ENCODE measurements around the gene ENAH.

ENAH gene

DNA sequence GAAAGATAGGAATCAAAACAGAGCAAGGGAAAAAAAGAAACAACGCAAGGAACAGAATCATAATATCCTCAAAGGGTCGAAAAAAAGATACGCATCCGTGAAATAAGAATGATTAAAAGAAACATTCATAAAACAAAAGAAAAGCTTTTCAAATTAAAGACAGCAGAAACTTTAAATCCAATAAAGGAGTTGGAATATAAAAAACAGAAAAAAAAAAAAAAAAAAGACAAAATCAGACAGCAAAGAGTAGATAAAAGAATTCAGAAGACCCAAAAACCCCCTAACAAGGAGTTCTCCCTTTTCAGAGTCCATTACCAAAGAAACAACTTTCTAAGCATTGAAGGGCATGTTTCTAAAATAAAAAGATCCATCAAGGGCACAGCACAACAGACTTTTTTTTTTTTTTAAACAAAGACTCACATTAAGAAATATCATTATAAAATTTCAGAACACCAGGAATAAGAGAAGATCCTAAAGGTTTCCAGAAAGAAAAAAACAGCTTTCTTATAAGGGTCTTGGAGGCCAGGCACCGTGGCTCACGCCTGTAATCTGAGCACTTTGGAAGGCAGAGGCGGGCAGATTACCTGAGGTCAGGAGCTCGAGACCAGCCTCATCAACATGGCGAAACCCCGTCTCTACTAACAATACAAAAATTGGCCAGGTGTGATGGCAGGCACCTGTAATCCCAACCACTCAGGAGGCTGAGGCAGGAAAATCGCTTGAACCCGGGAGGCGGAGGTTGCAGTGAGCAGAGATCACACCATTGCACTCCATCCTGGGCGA, 44.7 kb downstream of the ENAH start:
- DNase-seq, result no peak

GRCh38 chr1:225607355-225607754, 45.6 kb downstream of the ENAH start:
- no peak for DNase-seq

- no peak for DNase-seq
Measured at GRCh38 chr1:225603538-225604354, 49.2 kb downstream of the ENAH start.

DNA sequence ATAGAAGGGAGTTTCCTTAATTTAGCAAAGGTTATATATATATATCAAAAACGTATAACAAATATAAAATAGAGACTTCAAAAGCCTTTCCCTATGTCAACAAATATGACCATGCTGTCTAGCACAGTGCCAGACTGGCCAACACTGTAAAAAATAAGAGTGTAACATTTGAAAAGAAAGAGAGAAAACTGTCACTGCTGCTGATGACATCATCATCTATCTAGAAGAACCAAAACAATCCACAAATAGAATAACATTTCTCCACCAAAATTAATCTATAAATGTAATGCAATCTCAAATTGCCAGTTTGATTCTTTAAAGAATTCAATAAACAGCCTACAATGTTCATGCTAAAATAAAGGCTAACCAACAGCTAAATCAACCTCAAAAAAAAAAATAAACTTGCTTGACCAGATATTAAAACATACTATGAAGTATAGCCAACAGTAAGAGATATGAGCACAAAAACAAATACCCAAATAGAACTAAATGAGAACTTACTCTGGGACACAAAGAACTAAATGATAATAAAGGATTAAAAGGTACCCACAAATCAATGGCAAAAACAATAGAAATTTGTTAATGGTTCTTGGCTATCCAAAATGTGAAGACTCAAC, 50.2 kb downstream of the ENAH start:
- DNase-seq, result no peak

DNA sequence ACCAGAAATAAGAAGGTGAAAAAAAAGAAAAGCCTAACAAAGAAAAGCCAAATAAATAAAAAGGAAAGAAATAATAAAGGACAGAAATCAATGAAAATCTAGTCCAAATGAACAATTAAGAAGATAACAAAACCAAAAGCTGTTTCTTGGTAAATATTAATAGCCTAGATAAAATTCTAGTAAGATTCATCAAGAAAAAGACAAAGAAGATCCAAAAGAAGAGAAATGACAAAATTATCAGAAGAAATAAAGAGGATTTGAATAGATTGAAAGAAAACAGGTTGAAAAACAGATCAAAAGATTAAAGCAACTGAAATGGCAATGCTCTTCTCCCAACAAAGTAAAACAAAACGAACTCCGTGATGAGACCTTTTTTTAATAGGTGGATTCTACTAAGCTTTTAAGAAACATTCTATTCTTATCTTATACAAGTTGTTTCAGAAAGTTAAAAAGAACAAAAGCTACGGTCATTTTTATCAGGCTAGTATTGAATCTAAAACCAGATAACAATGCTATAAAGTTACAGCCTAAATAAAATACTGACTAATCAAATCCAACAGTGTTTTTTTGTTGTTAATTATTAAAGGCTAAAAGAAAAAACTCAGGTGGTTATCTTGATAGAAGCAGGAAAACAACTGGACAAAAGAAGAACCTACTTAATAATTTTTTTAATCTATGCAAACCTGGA, 50.9 kb downstream of the ENAH start:
- no peak for DNase-seq

DNA sequence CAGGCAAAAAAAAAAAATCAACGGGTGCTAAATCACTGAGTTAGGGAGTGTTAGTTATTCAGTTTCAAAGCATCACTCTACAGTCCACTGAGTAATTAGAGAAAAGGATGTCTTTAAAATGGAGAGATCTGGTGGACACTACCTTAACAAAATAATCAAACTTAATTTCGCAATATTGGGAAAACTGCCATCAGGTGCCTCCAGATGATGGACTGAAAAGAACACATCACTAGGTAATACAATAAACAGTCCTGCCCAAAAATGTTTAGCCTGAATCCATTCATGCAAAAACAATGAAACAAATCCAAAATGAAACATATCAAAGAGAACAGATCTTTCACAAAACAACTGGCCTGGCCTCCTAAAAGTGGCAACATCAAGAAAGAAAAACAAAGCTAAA, 54.1 kb downstream of the ENAH start:
- DNase-seq, result no peak

- no peak for DNase-seq
Measured at GRCh38 chr1:225597926-225598575, 54.9 kb downstream of the ENAH start.

DNA sequence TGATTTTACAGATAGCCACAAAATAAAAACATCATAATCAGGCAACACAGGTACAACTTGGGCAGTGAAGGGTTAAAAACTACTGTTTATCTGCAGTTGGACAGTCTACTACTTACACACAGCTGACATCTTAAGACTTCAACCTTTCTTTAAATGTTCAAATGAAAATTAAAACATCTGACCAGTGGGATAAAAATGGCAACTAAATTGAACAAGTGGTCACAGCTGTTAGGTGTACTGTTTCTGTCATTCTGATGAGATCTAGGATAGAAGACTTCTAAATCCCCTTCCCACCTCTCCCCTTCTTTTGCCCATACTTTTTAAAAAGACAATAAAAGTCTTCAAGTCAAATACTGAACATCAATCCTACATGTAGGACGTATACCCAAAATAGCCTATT, 56.2 kb downstream of the ENAH start:
- DNase-seq, result no peak

GRCh38 chr1:225595974-225596551, 56.9 kb downstream of the ENAH start:
- no peak for DNase-seq

- no peak for DNase-seq
Measured at GRCh38 chr1:225595452-225595851, 57.5 kb downstream of the ENAH start.

GRCh38 chr1:225593414-225593813, 59.5 kb downstream of the ENAH start:
- DNase-seq, result no peak

DNA sequence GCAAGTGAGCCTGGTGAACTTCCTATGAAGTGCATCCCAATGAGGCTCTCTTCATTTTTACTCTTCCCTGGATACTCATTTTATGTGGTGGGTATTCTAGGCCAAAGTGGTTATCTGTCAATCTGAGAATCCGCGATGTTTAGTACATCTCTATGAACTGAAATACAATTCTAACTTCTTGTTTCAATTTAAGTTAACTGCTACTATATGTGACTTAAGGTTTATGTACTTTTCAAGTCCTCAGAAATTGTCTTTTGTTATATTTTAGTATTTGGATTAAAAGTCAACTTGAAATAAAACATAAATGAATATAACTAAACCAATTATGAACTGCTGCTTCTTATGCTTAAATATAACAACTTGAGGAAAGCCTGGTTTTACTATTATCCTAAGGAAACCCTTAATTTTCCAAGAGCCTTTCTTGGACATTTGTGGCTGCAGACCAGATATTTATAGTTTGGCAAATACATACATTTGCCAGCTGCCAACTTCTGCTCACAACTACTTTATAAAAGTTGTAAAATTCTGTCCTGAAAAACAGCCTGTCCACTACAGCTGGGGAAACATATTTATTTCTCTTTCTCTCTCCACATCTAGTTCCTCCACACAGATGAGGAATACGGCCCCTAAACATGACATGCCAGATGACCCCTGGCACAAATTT, 60.4 kb downstream of the ENAH start:
- DNase-seq, result no peak

DNA sequence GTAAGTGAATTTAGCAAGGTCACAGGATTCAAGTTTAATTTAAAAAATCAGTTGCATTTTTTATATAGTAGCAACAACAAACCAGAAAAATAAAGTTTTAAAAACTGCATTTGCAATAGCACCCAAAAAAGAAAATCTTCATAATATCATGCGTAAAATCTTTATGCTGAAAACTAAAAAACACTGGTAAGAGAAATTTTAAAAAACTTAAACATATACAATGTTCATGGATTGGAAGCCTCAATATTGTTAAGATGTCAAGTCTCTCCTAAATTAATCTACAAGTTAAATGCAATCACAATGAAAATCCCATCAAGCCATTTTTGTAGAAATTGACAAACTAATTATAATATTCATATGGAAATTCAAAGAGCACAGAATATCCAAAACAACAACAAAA, 65.6 kb downstream of the ENAH start:
- no peak for DNase-seq

DNA sequence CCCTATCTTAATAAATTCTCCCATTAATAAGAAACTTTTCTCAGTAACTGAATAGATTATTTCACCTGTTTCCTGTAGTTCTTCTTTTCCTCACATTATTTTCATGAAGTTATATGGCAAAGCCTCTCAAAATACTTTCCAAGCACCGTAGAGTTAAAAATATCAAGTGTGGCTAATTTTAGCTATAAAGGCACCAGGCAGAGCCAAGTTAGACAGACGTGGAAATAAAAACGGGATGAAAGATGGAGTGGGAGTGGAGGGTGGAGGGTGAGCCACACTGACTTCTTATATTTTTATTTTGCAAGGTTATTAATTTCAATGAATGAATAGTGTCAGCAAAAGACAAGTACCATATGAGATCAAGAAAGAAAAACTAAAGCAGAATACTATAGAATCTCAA, 71.7 kb downstream of the ENAH start:
- no peak for DNase-seq

DNA sequence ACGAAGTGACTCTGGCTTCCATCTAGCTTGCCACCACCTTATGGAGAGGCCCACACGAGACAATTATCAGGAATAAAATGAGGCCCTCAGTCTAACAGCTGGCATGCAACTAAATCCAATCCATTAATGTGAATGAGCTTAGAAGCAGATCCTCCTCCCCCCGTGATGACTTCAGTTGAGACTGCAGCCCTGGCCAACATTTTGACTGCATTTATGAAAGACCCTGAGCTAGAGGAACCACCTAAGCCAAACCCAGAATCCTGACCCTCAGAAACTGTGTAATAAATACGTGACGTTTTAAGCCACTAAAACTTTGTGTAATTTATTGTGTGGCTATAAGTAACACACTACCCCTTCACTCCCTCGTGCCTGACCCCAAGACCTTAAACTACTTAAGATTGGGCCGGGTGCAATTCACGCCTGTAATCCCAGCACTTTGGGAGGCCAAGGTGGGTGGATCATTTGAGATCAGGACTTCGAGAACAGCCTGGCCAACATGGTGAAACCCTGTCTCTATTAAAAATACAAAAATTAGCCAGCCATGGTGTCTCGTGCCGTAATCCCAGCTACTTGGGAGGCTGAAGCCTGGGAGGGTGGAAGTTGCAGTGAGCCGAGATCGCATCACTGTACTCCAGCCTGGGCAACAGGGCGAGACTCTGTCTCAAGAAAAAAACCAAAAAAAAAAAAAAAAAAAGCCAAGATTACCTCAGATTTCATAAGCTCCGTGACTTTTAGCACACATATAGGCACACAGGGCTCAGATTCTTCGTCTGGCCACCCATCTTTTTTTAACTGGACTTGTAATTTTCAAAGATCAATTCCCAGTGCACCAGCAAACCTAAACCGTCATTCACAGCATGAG, 72.5 kb downstream of the ENAH start:
- no peak for DNase-seq

DNA sequence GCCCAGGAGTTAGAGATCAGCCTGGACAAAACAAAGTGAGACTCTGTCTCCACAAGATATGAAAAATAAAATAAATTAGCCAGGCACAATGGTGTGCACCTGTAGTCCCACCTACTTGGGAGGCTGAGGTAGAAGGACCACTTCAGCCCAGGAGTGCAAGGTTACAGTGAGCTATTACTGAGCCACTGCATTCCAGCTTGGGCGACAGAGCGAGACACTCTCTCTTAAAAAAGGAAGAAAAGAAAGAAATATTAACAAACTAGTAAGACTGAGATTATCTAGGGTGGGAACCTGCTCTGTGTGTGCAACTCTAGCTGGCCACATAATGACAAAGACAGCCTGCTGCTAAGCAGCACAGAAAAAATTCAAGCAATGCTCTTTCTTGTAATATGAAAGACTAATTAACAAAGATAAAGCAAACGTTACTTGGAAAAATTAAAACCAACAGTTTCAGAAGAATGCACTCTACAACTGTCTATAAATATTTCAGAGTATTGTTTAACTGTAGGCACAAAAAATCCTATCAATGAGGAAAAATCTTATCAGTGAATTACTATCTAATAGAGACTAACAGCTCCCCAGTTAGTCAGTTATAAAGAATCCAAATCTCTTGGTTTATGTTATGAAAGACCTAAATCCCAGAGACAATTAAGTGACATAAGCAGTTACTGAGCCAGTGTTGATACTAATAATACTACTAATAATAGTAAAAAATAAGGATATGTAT, 74.5 kb downstream of the ENAH start:
- DNase-seq, result no peak

DNA sequence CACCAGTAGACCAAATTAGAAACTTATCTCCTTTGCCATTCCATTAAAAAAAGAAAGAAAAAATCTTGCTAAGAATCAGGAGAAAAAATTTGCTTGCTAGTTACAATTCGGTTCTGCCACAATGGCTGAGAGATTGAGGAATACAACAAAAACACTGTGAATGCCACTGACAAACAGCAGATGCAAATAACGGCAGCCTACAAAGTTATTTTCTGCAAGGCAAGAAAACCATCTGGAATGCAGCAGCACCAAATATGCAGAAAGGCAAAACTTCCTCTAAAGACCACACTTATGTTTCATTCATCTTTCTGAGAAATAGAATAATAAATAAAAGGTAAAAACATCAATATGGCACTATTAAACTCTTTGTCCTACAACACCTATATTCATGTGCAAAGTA, 75.7 kb downstream of the ENAH start:
- DNase-seq, result no peak

DNA sequence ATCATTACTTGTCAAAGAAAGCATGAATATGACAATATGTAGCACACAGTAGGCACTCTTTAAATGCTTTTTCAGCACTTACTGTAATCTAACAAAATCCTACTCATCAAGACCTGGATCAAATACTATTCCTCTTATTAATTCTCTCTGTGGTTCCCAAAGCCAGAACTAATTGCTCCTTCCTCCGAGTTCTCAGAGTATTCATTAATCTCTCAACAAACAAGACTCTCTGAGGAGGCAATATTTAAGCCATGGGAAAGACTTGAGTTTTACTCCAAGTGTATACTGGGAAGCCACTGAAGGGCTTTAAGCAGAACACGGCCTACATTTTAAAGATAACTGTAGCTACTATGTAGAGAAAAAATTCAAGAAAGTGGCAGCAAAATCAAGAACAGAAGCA, 79.7 kb downstream of the ENAH start:
- no peak for DNase-seq

DNA sequence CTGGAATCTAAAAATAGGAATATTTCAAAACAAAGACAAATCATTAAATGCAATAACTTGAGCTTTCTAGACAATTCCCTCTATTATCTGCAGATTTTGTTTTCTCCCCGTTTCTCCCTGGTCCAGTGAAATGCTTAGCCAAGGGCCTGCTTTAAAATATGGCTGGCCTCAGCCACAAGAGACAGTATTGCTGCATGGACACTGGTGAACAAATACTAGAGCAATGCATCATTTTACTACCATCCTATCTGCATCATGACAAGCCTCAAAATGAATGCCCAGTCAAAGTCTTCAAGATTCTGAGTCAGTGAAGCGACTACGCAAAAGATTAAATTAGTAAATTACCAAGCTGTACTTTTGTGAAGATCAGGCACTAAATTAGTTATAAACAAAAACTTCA, 80.5 kb downstream of the ENAH start:
- no peak for DNase-seq

Measured in amygdala (tissue), 56 donors.